Fibroblast of villous mesenchyme (primary cell): ENCODE measurements around the gene CTU2. TPM values are rescaled to one million over a fixed set of nuclear protein-coding genes. Genes with fewer than 3 reads are reported as not detected.

Source experiments
- DNase-seq: peaks from one replicate; pipeline ENCODE4 v3.0.0-alpha.2; 2010; ENCODE audit warnings: low read depth
- H3K4me3 ChIP-seq: 2 replicates; pipeline ENCODE4 v1.5.1; 2011; ENCODE audit warnings: low read depth, mild to moderate bottlenecking, low read length
- total RNA-seq: library from RNA; depleted of rRNA; stranded (reverse); fragments of >200 nt; gene quantifications from 2 replicates; pipeline ENCODE4 v1.2.3, GENCODE V29; 2012
- TF ChIP-seq, protein P1 (sequence below): IDR thresholded peaks from 2 replicates; pipeline ENCODE4 v1.5.1; 2012; ENCODE audit warnings: low read depth, mild to moderate bottlenecking, low read length; ENCODE audit not compliant: insufficient read depth

The CTU2 gene
- total RNA-seq, 1 donor, result 19.4 TPM

DNA sequence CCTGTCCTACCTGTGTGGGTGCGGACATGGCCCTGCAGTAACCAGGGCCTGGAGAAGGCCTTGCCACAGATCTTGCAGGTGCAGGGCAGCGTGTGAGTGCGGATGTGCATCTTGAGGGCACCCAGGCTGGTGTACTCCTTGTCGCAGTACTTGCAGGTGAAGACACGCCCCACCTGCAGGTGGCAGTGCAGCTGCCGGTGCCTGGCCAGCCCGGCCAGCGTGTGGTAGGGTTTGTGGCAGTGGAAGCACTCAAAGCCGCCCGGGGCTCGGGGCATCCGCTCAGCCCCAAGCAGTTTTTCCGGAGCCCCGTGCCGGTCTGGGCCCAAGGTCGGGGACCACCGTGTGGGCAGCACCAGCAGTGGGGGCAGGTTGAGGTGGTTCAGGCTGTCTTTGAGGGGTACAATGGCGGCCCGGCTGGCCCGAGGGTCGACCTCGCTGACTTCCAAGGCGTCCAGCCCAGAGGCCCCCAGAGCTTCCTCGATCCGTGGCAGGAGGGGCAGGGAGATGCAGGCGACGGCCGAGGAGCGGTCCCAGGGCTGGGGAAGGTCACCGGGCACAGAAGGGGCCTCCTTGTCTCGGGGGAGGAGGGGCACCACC lies 25.1 kb upstream of the CTU2 start:
- TF ChIP-seq, protein P1, sequence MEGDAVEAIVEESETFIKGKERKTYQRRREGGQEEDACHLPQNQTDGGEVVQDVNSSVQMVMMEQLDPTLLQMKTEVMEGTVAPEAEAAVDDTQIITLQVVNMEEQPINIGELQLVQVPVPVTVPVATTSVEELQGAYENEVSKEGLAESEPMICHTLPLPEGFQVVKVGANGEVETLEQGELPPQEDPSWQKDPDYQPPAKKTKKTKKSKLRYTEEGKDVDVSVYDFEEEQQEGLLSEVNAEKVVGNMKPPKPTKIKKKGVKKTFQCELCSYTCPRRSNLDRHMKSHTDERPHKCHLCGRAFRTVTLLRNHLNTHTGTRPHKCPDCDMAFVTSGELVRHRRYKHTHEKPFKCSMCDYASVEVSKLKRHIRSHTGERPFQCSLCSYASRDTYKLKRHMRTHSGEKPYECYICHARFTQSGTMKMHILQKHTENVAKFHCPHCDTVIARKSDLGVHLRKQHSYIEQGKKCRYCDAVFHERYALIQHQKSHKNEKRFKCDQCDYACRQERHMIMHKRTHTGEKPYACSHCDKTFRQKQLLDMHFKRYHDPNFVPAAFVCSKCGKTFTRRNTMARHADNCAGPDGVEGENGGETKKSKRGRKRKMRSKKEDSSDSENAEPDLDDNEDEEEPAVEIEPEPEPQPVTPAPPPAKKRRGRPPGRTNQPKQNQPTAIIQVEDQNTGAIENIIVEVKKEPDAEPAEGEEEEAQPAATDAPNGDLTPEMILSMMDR, result peak; percentile 23
- H3K4me3 ChIP-seq, result no peak overlapping the region
- no peak for DNase-seq

DNA sequence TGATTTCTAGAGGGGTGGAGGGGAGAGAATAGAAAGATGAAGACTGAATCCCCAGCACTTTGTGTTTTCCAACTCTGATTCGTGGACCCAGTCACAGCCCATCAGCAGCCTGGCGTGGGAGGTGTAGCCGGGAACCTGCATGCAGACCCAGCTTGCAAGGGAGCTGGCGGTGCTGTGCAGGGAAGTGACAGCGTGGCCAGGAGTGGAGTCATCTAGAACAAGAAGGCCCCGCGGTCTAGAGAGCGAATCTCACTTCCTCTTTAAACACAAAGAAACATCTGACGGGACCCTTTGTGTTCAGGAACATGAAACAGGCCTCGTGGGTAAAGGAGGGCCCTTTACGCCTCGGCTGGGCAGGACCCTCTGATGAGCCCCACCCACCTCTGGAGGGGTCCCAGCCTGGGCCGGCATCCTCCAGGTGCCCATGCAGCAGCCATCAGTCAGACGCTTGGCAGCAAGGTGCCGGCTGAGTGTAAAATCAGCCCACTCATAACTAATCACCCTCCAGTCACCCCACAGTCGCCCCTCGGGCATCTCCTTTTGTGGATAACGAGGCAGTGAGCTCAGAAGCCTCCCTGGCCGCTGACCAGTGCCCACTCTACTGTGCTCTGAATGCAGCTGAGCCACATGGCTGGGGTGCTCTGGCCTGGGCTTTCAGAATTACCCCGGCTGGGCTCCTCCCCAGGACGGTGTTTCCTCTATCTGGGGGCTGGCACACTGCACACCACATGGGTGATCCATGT lies 24.4 kb upstream of the CTU2 start:
- TF ChIP-seq, protein P1, result no peak
- H3K4me3 ChIP-seq, result no peak overlapping the region
- DNase-seq, result no peak

DNA sequence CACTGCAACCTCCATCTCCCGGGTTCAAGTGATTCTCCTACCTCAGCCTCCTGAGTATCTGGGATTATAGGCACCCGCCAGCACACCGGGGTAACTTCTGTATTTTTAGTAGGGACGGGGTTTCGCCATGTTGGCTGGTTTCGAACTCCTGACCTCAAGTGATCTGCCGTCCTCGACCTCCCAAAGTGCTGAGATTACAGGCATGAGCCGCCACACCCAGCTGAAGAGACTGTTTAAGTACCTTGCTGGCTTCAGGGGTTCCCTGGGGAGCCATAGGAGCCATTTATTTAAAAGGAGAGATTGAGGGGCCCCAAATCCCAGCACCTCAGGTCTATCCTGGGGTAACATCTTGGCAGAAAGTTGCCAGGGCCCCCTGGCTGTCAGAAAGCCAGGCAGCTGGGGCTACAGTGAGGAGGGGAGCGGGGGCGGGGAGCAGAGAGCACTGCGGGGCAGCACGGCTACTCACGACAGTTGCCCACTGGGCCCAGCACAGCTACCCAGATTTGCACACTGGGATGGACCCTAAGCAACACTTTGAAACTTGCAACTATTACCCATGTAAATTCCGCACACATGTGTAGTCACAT lies 21.6 kb upstream of the CTU2 start:
- TF ChIP-seq, protein P1, result no peak
- no peak for DNase-seq
- H3K4me3 ChIP-seq, result no peak overlapping the region

DNA sequence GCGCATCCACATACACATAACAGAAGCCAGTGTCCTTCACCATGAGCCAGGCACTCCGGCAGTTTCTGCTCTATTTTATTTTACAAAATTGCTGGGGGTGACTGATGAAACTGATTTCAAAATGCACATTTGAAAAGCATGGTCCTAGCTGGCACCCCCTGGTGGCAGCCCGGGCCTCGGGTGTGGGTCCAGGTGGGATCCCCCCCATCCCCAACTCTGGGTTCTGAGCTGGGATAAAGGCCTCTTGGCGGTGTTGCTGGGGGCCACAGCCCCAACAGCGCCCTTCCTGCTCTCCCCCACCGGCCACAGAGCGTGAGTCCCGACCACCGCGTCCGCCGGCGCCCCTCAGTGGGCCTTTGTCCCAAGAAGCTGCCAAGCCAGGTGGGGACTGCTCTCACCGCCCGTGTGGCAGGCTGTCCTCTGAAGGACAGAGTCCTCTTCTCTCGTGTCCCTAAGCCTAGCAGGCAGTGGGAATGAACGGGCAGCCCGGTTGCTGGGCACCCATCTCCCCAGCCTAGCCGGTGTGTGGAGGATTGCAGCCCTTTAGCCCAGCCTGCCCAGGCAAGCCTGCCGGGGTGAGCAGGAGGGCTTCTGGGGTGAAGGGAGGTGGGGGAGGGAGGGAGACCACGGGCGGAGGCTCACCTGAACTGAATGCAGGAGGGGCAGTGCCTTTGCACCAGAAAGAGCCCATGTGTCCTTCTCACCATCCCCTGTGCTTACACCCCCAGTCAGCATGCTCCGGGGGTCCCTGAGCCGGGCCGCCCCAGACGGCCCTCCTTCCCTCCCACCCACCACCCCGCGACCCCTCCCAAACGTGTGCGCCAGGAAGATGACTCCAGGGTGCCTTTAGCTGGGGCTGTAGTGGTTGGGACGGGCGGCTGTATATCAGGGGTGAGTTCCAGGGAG lies 20.9 kb upstream of the CTU2 start:
- DNase-seq, result peak; percentile 42
- TF ChIP-seq, protein P1, result peak; percentile 67
- peak overlapping the region; percentile 62 for H3K4me3 ChIP-seq

DNA sequence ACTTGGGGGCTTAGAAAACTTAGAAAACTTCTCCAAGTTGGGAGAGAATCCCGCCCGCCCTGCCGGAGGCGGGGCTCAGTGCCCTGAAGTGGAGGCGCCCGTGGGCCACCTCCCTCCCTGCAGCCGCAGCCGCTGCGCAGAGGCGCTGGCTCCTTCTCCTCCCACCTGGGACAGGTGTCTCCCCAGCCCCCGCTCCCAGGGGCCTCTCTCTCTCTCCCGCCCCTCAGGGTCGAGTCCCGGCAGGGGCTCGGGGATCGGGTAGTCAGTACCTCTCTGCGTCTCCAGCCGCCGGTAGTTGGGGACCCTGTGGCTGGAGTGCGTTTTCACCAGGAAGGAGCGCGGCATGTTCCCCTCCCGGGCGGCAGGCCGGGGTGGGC lies 20.3 kb upstream of the CTU2 start:
- no peak for DNase-seq
- TF ChIP-seq, protein P1, result no peak

DNA sequence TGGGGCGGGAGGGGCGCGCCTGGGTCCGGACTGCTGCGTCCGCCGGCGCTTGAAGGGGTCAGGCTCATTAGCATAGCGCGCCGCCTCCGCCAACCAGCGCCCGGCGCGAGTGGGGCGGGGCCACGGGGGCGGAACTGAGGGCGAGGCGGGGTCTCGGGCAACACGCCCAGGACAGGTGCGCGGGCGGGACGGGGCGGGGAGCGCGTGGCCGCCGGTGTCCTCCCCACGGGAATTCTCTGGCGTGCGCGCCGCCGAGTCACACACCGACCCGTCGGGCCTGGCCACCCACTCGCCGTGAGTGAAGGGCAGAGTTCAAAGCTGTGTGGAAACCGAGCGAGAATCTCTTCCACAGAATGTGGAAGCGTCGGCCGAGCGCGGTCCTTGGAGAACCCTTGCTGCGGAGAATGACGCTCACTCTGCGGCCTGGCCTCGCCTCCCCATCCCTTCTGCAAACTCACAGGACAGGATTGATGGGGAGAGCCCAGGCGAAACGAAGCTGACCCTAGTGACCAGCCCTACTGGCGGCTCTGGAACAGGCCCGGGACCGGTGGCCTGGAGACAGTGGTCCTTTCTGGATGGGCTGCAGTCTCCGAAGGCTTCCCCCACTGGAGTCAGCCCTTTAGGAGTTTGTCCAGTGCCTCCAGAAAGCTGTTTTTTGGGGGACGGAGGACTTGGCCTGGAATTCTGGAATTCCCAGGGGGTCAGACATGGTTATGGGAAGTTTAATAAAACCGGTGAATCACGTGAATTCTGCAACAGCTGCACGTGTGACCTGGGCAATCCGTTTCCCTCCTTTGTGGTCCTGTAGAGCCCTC lies 19.7 kb upstream of the CTU2 start, which contains the start of gene SNAI3:
TSS of gene SNAI3 (minus strand) at position 69 of the 815 bp plus-strand sequence. CDS start 101 bp downstream, outside the sequence.
- peak; percentile 56 for DNase-seq
- TF ChIP-seq, protein P1, result no peak
- peak within 1 kb of the TSS; percentile 62 for H3K4me3 ChIP-seq

More for the DNA sequence above, 20.3 kb upstream of the CTU2 start:
- H3K4me3 ChIP-seq, result peak overlapping the region; percentile 62
